GM12865 (cell line): Measurements from ENCODE around the gene TRIM44.

ENCODE experiments used
- DNase-seq: peaks from one replicate; pipeline ENCODE4 v3.0.0; 2010; ENCODE audit warnings: low read depth
- H3K4me3 ChIP-seq: 2 replicates; pipeline ENCODE4 v1.5.1; 2011; ENCODE audit warnings: mild to moderate bottlenecking, low read depth, low read length, control low read depth
- TF ChIP-seq, protein P1 (sequence below): IDR thresholded peaks from 2 replicates; pipeline ENCODE4 v1.5.1; 2011; ENCODE audit warnings: low read length, control low read depth, low read depth, inconsistent platforms; ENCODE audit not compliant: insufficient read depth; ENCODE audit errors: missing control alignments

TRIM44 gene

DNA sequence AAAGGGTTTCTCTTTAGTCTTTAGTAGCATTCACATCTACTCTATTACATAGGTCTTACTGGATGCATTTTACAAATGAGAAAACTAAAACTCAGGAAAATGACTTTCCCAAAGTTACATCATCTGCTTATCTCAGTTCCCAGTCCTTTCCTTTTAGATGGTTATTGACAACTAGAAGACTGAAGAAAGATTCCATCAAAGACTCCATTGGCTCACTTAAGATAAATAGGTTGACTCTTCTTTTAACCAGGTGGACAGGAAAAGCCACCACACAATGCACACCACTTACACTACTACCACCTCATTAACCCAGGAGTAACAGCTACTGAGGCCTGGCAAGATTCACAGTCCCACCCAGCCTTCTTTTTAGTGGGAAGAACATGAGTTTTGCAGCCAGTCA lies 123.6 kb downstream of the TRIM44 start:
- DNase-seq: no peak
- H3K4me3 ChIP-seq: no peak overlapping the region
- TF ChIP-seq, protein P1, sequence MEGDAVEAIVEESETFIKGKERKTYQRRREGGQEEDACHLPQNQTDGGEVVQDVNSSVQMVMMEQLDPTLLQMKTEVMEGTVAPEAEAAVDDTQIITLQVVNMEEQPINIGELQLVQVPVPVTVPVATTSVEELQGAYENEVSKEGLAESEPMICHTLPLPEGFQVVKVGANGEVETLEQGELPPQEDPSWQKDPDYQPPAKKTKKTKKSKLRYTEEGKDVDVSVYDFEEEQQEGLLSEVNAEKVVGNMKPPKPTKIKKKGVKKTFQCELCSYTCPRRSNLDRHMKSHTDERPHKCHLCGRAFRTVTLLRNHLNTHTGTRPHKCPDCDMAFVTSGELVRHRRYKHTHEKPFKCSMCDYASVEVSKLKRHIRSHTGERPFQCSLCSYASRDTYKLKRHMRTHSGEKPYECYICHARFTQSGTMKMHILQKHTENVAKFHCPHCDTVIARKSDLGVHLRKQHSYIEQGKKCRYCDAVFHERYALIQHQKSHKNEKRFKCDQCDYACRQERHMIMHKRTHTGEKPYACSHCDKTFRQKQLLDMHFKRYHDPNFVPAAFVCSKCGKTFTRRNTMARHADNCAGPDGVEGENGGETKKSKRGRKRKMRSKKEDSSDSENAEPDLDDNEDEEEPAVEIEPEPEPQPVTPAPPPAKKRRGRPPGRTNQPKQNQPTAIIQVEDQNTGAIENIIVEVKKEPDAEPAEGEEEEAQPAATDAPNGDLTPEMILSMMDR: no peak

DNA sequence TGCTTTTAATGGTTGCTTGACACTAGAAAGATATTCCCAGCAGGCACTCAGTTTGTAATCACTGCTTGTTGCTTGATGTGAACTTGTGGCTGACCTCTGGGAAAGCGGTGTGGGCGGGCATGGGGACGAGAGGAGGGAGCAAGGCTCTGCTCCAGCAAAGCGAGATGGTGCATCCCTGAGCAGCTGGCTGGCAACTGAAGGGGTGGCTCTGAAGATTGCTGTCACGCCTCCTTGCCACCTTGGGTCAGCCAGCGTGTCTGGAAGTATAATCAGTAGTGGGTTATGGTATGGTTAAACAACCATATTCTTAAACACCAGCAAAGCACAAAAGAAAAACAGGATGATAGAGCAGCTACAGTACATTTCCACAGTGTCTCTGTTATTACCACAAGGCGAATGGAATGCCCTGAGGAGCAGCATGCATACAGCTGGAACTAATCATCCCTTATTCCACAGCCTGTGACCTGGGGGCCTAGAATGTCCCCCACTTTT lies 124.5 kb downstream of the TRIM44 start:
- H3K4me3 ChIP-seq: no peak overlapping the region
- DNase-seq: no peak
- TF ChIP-seq, protein P1: no peak

DNA sequence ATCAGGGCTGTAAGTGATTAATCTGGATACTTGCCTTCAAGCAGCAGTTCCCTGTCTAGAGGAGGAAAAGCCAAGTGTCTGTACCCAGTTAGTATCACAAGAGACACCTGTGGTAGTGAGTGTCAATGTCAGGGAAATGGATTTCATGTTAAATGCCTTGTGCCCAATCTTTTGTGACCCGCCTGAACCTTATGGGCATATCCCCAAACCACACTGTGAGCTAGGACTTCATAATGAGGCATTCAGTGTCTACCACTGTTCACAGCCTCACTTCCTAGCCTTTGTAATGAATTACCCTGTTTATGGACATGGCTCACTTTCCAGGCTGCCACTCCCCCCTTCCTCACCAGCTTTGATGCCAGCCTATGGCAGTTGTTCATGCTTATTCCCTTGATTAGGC lies 125.1 kb downstream of the TRIM44 start:
- TF ChIP-seq, protein P1: no peak
- no peak for DNase-seq
- no peak overlapping the region for H3K4me3 ChIP-seq

DNA sequence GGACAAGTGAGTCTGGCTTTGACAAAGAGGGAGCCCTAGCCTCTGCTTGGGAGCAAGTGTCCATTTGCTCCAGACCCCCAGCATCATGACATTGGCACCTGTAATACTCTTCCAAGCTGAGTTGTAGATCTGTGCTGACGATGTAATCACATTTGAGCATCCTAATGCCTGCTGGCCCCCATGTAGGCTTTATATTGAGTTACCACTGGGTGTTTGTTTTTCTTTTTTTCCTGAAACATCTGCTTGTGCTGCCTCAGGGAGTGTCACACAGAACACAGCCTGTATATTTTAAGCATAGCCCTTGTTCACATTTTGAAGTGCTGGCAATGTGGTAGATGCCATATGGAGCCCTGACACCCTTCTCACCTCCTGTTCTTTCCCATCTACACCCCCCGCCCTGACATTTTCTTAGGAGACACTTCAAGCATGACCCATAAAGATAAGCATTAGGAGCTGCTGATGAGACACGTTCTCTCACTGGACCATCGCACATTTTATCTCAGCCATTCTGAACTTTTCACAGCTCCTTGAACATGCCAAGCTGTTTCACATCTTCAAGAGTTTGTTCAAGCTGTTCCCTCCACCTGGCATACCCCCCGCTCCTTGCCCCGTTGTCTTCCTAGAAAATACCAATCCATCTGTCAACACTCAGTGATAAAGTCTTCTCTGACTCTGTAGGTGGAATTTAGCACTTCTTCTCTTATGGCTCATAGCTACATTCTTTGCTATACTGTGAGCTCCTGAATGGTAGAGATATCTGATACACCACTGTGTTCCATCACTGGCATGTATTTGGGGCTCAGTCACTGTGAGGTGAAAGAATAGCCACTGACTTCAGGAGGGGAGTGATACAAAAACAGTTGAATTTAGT lies 128.7 kb downstream of the TRIM44 start:
- DNase-seq: no peak
- no peak overlapping the region for H3K4me3 ChIP-seq
- TF ChIP-seq, protein P1: no peak

DNA sequence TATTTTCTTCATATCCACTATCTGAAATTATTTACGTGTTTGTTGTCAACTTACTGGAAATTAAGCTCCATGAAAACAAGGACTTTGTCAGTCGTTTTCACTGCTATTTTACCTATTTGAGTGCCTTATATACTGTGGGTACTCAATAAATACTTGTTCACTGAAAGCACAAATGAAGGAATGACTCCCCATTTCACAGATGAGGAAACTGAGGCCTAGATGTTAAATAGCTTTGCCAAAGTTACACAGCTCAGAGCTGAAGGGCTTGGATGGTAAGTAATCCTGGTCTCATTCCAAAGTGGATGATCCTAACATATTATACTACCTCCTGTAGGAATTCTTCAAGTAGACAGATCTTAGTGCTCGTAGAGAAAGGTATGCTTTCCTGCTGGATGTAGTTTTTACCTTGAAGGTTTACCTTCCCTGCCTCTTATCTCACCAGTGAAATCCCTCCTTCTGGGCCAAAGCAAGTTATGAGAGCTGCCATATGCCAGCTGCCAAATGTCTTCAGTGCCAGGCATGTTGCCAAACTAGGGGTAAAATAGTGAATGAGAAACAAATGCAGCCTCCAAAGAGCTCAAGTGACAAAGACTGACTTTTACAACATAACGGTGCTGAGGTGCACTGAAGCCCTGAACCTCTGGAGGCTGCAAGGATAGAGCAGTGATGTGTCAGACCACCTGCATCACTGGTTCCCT lies 129.7 kb downstream of the TRIM44 start:
- TF ChIP-seq, protein P1: no peak
- no peak for DNase-seq
- H3K4me3 ChIP-seq: no peak overlapping the region

DNA sequence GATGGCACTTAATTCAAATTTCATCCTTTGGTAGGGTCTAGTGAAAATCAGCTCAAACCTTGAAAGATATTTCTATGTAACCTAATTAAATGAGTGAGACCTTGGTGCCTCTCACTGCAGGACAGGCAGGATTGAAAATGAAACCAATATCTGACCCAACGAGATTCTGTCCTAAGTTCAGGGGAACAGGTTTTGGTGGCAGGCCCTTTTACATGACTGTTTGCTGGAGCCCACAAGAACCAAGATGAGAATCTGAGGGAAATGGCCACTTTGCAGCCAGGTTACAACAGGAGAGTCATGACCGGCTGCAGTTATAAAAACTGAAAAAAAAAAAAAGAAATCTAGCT lies 130.2 kb downstream of the TRIM44 start:
- H3K4me3 ChIP-seq: no peak overlapping the region
- DNase-seq: peak; percentile 20
- TF ChIP-seq, protein P1: no peak

DNA sequence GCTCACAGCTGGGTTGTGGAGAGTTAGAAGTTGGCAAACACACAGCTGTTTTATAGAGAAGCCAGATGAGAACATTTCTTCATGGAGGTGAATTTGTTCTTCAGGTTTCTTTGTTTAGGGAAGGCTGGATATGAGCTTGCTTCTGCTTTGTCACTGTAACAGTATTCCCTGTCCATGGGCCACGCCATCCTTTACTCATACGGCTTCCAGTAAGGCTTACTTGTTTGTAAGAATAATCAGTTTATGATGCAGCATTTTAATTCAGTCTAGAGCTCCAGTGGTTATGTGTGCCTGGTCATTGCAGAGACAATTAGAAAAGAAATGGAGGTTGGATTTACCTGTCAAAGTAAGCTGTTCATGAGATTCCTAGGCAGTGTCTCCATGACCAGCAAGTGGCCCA lies 131.8 kb downstream of the TRIM44 start:
- no peak overlapping the region for H3K4me3 ChIP-seq
- no peak for DNase-seq
- TF ChIP-seq, protein P1: no peak
